NT2/D1 (cell line): Measurements from ENCODE around the gene ZNF621.

ENCODE experiments used
- SUZ12 ChIP-seq: IDR thresholded peaks from 2 replicates; pipeline ENCODE4 v1.6.1; 2011; ENCODE audit not compliant: insufficient read length, insufficient read depth; ENCODE audit errors: extremely low read depth
- YY1 ChIP-seq: IDR thresholded peaks from 2 replicates; pipeline ENCODE4 v1.6.1; 2011; ENCODE audit not compliant: insufficient read length, insufficient read depth
- ZNF274 ChIP-seq: IDR thresholded peaks from 2 replicates; pipeline ENCODE4 v1.6.1; 2011; ENCODE audit warnings: mild to moderate bottlenecking, low read depth, low read length

DNA sequence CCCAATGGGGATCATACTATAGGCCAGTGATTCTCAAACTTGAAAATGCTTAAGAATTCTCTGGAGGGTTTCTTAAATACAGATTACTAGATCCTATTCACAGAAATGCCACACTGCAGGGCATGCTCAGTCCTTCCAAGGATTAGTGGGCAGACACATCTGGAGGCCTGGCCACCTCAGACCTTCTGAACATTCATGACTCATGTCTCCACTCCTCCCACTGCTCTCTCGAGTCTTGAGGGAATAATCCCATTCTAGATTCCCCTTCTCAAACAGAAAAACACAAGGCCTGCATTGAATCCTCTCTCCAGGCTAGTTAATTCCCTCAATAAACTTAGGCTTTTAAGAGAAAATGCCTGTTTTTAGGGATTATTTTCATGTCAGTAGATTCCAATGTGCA lies 22.1 kb downstream of the ZNF621 start:
- no peak for TF ChIP-seq ZNF274
- no peak for TF ChIP-seq YY1
- TF ChIP-seq SUZ12: no peak
